NCI-H146 treated with DMSO at 0.1 percent for 48 hours (cell line): ENCODE results near the gene MAP3K9.
"Not testable (repeated sequence)": the region's sequence is repeated elsewhere in the genome, so short reads cannot be mapped to it uniquely, and the experiment has no call there.

ENCODE experiments used
- DNase-seq: peaks from one replicate; lab custom pipeline; 2025; ENCODE audit not compliant: unreplicated experiment; lab: John Stamatoyannopoulos, UW

MAP3K9 gene

GRCh38 chr14:70809225-70810219 is at the start of gene MAP3K9:
MAP3K9 (minus strand) TSS chr14:70809513; CDS start chr14:70809171, 342 bp downstream.
- peak; percentile 84 for DNase-seq

- no peak for DNase-seq
These were observed 49.3 kb upstream of the MAP3K9 start for GRCh38 chr14:70858641-70859040.

GRCh38 chr14:70857496-70857890 is 48.2 kb upstream of the MAP3K9 start:
- no peak for DNase-seq

- DNase-seq: no peak
These were observed 47.7 kb upstream of the MAP3K9 start for GRCh38 chr14:70856851-70857495.

- DNase-seq: no peak
These were observed 46.2 kb upstream of the MAP3K9 start for GRCh38 chr14:70855486-70855885.

- DNase-seq: not testable (repeated sequence)
These were observed 44.3 kb upstream of the MAP3K9 start for GRCh38 chr14:70853658-70854057.

- DNase-seq: no peak
These were observed 38.2 kb upstream of the MAP3K9 start for GRCh38 chr14:70847406-70848090.

- no peak for DNase-seq
These were observed 36.3 kb upstream of the MAP3K9 start for GRCh38 chr14:70845601-70846000.

- DNase-seq: no peak
These were observed 33.6 kb upstream of the MAP3K9 start for GRCh38 chr14:70842851-70843462.

GRCh38 chr14:70838076-70838475 is 28.8 kb upstream of the MAP3K9 start:
- DNase-seq: no peak

GRCh38 chr14:70836946-70837345 is 27.6 kb upstream of the MAP3K9 start:
- DNase-seq: no peak

GRCh38 chr14:70833884-70834283 is 24.6 kb upstream of the MAP3K9 start:
- no peak for DNase-seq

- no peak for DNase-seq
These were observed 23.4 kb upstream of the MAP3K9 start for GRCh38 chr14:70832561-70833305.

GRCh38 chr14:70830998-70831781 is 21.9 kb upstream of the MAP3K9 start:
- no peak for DNase-seq

- no peak for DNase-seq
These were observed 18.9 kb upstream of the MAP3K9 start for GRCh38 chr14:70828188-70828587.

- DNase-seq: no peak
These were observed 18.4 kb upstream of the MAP3K9 start for GRCh38 chr14:70827752-70828151.

GRCh38 chr14:70827347-70827746 is 18.0 kb upstream of the MAP3K9 start:
- DNase-seq: no peak

GRCh38 chr14:70823281-70823680 is 14.0 kb upstream of the MAP3K9 start:
- no peak for DNase-seq

- DNase-seq: no peak
These were observed 13.3 kb upstream of the MAP3K9 start for GRCh38 chr14:70822530-70823185.
